ENCODE data around the gene IFNGR1.

The IFNGR1 gene

DNA sequence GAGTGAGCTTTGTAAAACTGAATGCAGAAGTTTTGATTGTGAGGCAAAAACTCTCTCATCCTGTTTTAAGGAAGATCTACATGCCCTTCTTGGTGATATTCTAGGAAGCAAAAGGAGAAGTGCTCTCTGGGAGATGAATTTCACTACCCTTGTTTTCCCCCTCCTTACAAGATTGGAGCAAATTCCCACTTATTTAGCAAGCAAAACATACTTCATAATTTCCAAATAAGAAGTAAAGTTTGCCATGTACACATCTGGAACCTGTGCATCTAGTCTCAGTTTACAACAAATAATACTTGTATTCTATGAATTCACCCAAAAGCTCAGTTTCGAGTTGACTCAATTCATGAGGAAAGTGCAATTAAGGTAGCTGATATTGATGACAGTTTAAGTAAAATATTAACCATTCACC, 27.6 kb upstream of the IFNGR1 start:
- Mint-ChIP-seq H3K36me3 (no peaks in the 10 kb centered on the region), H3K4me1 (peaks cover 11% of the 10 kb centered on the region), H3K27ac (no peak overlapping the region), H3K9me3 (no peaks in the 10 kb centered on the region), H3K27me3 (no peaks in the 10 kb centered on the region), H3K4me3 (no peak overlapping the region)
- ATAC-seq = no peak

GRCh38 chr6:137246164-137246563, 27.0 kb upstream of the IFNGR1 start:
- Mint-ChIP-seq H3K9me3 (no peaks in the 10 kb centered on the region), H3K27ac (no peak overlapping the region), H3K4me3 (no peak overlapping the region), H3K4me1 (peaks cover 11% of the 10 kb centered on the region), H3K27me3 (no peaks in the 10 kb centered on the region), H3K36me3 (no peaks in the 10 kb centered on the region)
- no peak for ATAC-seq

- no peak for ATAC-seq
- H3K9me3 Mint-ChIP-seq = peaks cover 5% of the 10 kb centered on the region
Measured at GRCh38 chr6:137241481-137242038, 22.4 kb upstream of the IFNGR1 start.

DNA sequence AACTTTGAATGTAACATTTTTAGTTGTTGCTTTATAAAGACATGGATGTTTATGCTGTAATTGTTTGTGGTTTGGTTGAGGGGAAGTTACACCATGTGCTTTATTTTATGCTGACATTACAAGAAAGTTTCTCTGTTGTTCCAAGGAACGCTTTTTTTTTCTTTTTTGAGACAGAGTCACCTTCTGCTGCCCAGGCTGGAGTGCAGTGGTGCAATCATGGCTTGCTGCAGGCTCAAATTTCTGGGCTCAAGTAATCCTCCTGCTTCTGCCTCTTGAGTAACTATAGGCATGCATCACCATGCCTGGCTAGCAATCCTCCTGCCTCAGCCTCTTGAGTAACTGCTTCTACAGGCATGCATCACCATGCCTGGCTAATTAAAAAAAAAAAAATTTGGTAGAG, 21.0 kb upstream of the IFNGR1 start:
- no peak overlapping the region for H3K27ac Mint-ChIP-seq

More at GRCh38 chr6:137241481-137242038, 22.4 kb upstream of the IFNGR1 start:
- H3K27ac Mint-ChIP-seq = no peak overlapping the region
- H3K36me3 Mint-ChIP-seq = no peaks in the 10 kb centered on the region
- no peak overlapping the region for H3K4me3 Mint-ChIP-seq
- no peaks in the 10 kb centered on the region for H3K27me3 Mint-ChIP-seq
- H3K4me1 Mint-ChIP-seq = peaks cover 16% of the 10 kb centered on the region

DNA sequence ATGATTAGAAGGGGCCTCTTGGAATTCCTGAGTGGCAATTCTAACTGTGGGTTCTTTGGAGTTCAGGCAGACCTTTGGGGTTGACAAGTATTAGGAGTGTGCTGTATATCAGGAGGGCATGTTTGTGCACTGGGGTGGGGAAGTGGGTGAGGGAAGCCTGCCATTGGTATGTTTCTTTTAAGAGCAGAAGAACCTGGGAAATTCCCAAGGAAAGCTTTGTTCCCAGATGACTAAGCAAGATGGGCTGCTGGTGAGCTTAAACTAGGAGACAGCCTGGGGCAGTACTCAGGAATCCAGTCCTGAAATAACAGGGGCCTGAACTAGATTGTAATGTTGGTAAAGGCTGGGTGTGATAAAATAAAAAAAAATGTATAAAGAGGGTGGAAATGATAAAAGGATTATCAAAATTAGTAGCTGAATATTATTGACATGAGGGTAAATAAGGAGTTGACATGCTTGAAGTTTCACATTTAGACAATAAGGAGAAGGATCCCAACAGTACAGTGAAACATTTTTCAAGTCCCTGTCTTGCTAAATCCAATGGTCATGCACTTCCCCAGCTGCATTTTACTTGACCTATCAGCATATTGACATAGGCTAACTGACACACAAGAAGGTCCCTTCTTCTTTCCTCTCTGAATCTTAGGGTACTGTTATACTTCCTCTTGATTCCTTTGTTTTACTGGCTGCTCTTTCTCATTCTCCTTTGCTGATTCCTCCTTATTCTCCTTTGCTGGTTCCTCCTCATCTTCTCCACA, 18.4 kb upstream of the IFNGR1 start:
- Mint-ChIP-seq H3K4me1 (peaks cover 51% of the 10 kb centered on the region), H3K36me3 (no peaks in the 10 kb centered on the region), H3K27ac (no peak overlapping the region)

More for the DNA sequence above, 21.0 kb upstream of the IFNGR1 start:
- Mint-ChIP-seq H3K36me3 (no peaks in the 10 kb centered on the region), H3K9me3 (peaks cover 5% of the 10 kb centered on the region), H3K4me1 (peaks cover 27% of the 10 kb centered on the region), H3K4me3 (no peak overlapping the region), H3K27me3 (no peaks in the 10 kb centered on the region)
- ATAC-seq = no peak

DNA sequence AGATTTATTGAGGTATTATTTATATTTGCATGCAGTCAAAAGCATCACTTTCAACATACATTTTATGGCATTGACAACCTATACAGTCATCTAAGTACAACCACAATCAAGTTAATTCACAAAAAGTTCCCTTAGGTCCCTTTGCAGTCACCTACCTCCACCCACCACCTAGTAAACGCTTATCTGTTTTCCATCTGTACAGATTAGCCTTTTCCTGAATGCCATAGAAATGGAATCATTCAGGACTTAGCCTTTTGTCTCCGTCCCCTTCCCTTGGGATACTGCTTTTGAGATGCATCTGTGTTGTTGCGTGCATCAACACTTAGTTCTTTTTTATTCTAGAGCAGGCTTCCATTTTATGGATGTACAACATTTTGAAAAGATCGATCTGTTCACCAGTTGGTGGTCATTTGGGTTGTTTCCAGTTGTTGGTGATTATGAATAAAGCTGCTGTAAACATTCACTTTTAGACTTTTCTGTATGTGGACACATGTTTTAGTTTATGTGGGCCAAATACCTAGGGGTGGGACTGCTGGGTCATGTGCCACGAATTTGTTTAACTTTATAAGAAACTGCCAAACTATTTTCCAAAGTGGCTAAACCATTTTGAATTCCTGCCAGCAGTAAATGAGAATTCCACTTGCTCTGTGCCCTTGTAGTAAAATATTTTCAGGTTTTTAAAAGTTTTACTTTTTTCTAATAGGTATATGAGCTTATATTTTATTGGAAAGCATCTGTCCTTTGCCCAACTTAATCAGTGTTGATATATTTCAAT, 17.6 kb upstream of the IFNGR1 start:
- no peak overlapping the region for H3K27ac Mint-ChIP-seq
- no peak for ATAC-seq
- peaks cover 58% of the 10 kb centered on the region for H3K4me1 Mint-ChIP-seq
- H3K4me3 Mint-ChIP-seq = no peak overlapping the region
- H3K36me3 Mint-ChIP-seq = no peaks in the 10 kb centered on the region
- H3K9me3 Mint-ChIP-seq = peaks cover 5% of the 10 kb centered on the region
- no peaks in the 10 kb centered on the region for H3K27me3 Mint-ChIP-seq

More for the DNA sequence above, 18.4 kb upstream of the IFNGR1 start:
- Mint-ChIP-seq H3K9me3 (peaks cover 5% of the 10 kb centered on the region), H3K4me3 (no peak overlapping the region), H3K27me3 (no peaks in the 10 kb centered on the region)
- ATAC-seq = no peak

- Mint-ChIP-seq H3K27me3 (no peaks in the 10 kb centered on the region), H3K4me3 (no peak overlapping the region), H3K9me3 (peaks cover 5% of the 10 kb centered on the region), H3K4me1 (peaks cover 68% of the 10 kb centered on the region), H3K27ac (peak overlapping the region; percentile 22), H3K36me3 (no peaks in the 10 kb centered on the region)
- ATAC-seq = no peak
Measured at GRCh38 chr6:137235686-137236085, 16.5 kb upstream of the IFNGR1 start.

- no peak overlapping the region for H3K4me3 Mint-ChIP-seq
- no peaks in the 10 kb centered on the region for H3K27me3 Mint-ChIP-seq
- peaks cover 73% of the 10 kb centered on the region for H3K4me1 Mint-ChIP-seq
Measured at GRCh38 chr6:137233911-137234863, 15.0 kb upstream of the IFNGR1 start.

GRCh38 chr6:137231895-137232294, 12.7 kb upstream of the IFNGR1 start:
- Mint-ChIP-seq H3K4me3 (no peak overlapping the region), H3K9me3 (no peaks in the 10 kb centered on the region), H3K27ac (peak overlapping the region; percentile 22), H3K27me3 (no peaks in the 10 kb centered on the region), H3K36me3 (no peaks in the 10 kb centered on the region), H3K4me1 (peaks cover 85% of the 10 kb centered on the region)
- ATAC-seq = no peak

More at GRCh38 chr6:137233911-137234863, 15.0 kb upstream of the IFNGR1 start:
- H3K9me3 Mint-ChIP-seq = peaks cover 5% of the 10 kb centered on the region
- peak overlapping the region; percentile 64 for H3K27ac Mint-ChIP-seq
- H3K36me3 Mint-ChIP-seq = no peaks in the 10 kb centered on the region
- peak; percentile 82 for ATAC-seq

DNA sequence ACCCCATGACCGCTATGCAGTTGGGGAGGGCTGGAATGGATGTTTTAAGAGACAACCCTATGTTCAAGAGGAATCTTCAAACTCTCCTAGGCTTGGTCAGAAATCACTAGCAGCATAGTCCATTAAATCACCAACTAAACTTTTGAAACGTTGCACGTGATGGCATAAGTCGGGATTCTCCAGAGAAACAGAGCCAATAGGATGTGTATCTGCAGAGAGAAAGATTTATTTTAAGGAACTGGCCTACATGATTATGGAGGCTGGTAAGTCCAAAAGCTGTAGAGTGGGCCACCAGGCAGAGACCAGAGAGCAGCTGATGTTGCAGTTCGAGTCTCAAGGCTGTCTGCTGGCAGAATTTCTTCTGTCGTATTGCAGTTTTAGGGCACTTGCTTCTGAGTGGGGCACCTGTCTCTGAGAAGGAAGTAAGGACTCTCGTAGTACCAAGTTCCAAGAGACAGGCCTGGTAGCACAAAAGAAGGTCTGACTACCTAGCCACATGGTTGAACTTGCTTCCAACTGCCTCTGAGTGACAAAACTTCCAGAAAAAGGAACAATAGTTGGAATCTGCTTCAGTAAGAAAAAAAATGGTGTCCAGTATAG, 11.9 kb upstream of the IFNGR1 start:
- ATAC-seq = no peak
- H3K4me3 Mint-ChIP-seq = no peak overlapping the region
- peaks cover 83% of the 10 kb centered on the region for H3K4me1 Mint-ChIP-seq
- H3K27me3 Mint-ChIP-seq = no peaks in the 10 kb centered on the region
- no peaks in the 10 kb centered on the region for H3K9me3 Mint-ChIP-seq
- no peaks in the 10 kb centered on the region for H3K36me3 Mint-ChIP-seq
- H3K27ac Mint-ChIP-seq = peak overlapping the region; percentile 22

DNA sequence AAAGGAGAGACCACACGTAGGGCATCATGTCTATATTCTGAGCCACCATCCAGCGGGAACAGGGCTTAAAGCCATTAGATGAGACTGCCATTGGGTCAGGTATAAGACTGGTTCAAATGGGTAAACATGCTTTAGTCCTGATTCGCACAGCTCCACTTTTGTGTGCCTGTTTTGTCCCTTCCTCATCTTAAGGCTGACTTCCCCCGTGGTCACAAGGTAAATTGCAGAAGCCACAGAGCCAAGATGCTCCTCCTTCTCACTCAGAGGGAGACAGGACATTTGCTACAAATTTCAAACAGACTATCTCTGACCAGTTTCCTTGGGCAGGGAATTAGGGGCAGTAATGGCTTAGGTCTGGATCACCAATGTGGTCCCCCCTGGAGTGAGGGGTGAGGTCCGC, 11.4 kb upstream of the IFNGR1 start:
- Mint-ChIP-seq H3K27me3 (no peaks in the 10 kb centered on the region), H3K9me3 (no peaks in the 10 kb centered on the region), H3K36me3 (no peaks in the 10 kb centered on the region), H3K27ac (peak overlapping the region; percentile 22), H3K4me1 (peaks cover 80% of the 10 kb centered on the region), H3K4me3 (no peak overlapping the region)
- no peak for ATAC-seq

DNA sequence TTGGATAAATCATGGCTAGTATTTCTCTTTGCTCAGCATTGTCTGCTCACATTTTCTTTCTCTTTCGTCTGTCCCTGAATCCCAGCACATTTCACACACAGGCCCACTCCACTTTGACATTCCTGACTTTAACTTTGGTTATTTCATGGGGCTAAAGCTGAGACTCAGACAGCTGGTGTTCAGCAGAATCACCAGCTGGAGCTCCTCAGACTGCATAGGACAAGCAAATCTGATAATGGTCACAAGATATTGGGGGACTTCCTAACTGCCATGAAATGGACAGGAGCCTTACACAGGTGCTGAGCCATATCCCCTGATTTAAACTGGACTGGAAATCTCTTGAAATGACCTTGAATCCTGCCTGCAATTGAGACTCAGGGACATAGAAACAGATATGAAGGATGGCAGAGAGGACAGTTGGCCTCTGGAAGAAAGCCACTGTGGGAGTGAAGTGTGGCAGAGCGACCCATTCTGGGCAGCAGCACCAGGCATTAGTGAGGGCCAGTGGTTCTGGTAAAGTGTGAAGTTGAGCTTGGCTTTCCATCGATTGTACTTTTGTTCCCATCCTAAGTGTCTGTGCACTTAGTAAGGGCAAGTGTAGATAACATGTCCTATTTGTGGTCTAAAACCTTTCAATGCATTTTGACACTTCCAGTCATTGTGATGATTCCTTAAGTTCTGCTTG, 10.0 kb upstream of the IFNGR1 start:
- no peaks in the 10 kb centered on the region for H3K9me3 Mint-ChIP-seq
- H3K27me3 Mint-ChIP-seq = no peaks in the 10 kb centered on the region
- ATAC-seq = no peak
- H3K27ac Mint-ChIP-seq = peak overlapping the region; percentile 52
- no peak overlapping the region for H3K4me3 Mint-ChIP-seq
- no peaks in the 10 kb centered on the region for H3K36me3 Mint-ChIP-seq
- peaks cover 81% of the 10 kb centered on the region for H3K4me1 Mint-ChIP-seq

GRCh38 chr6:137227871-137228302, 8.7 kb upstream of the IFNGR1 start:
- peak overlapping the region; percentile 78 for H3K27ac Mint-ChIP-seq

GRCh38 chr6:137226697-137227096, 7.5 kb upstream of the IFNGR1 start:
- H3K36me3 Mint-ChIP-seq = no peaks in the 10 kb centered on the region
- no peak for ATAC-seq
- H3K27ac Mint-ChIP-seq = peak overlapping the region; percentile 78
- peaks cover 82% of the 10 kb centered on the region for H3K4me1 Mint-ChIP-seq
- H3K27me3 Mint-ChIP-seq = no peaks in the 10 kb centered on the region
- H3K4me3 Mint-ChIP-seq = no peak overlapping the region
- H3K9me3 Mint-ChIP-seq = no peaks in the 10 kb centered on the region

More at GRCh38 chr6:137227871-137228302, 8.7 kb upstream of the IFNGR1 start:
- H3K4me1 Mint-ChIP-seq = peaks cover 81% of the 10 kb centered on the region
- ATAC-seq = peak; percentile 71
- peak overlapping the region; percentile 2 for H3K4me3 Mint-ChIP-seq
- H3K36me3 Mint-ChIP-seq = no peaks in the 10 kb centered on the region
- H3K9me3 Mint-ChIP-seq = no peaks in the 10 kb centered on the region
- no peaks in the 10 kb centered on the region for H3K27me3 Mint-ChIP-seq

Measured in stimulated activated memory B cell treated with anti-CD40 and anti-IgM and Interleukin-4, amounts not matched to agents 10 μg/mL and 1 μg/mL and 100 μg/mL, for 72 hours (primary cell).